Endothelial cell of umbilical vein (primary cell): ENCODE results near the gene P2RY2. TPM values are rescaled to one million over a fixed set of nuclear protein-coding genes. Genes with fewer than 3 reads are reported as not detected.

Source experiments
- BruUV-seq: library from RNA; stranded (reverse); fragments of 400-500 nt; replicated peaks from 2 replicates; lab custom pipeline; 2021; lab: Mats Ljungman, UMichigan
- CTCF ChIA-PET: fragments of 300-600, 350-600 bp; sonication (Branson Sonifier 250); formaldehyde crosslinking; loops from one replicate; lab custom pipeline; 2021; ENCODE audit warnings: antibody characterized with exemption, inconsistent platforms; lab: Charles Lee
- POLR2A ChIA-PET: fragments of 300-600, 350-600 bp; sonication (Branson Sonifier 250); formaldehyde crosslinking; loops from one replicate; lab custom pipeline; 2021; ENCODE audit warnings: antibody characterized with exemption, inconsistent platforms; lab: Charles Lee
- DNase-seq: peaks from one replicate; pipeline ENCODE4 v3.0.0-alpha.2; 2011; ENCODE audit warnings: low read depth, low spot score
- FAIRE-seq: peaks from 2 replicates; lab custom pipeline; 2011; peaks lifted over from hg19 to GRCh38; lab: Jason Lieb, UNC
- H2AFZ ChIP-seq: 2 replicates; pipeline ENCODE4 v1.6.0; 2012; ENCODE audit warnings: low read depth, low read length, control low read depth, inconsistent platforms
- H3K27ac ChIP-seq: 2 replicates; pipeline ENCODE4 v1.5.1; 2011; ENCODE audit warnings: low read depth, mild to moderate bottlenecking, control low read depth, low read length, moderate library complexity; ENCODE audit not compliant: insufficient read depth
- H3K27me3 ChIP-seq, 2 experiments: 2 replicates each; pipeline versions ENCODE4 v1.6.0 to v1.6.1; 2011; ENCODE audit warnings: low read length in 2 of 2, mixed read lengths in 1 of 2; ENCODE audit not compliant: control insufficient read depth in 2 of 2, insufficient read depth in 2 of 2
- H3K36me3 ChIP-seq, 2 experiments: 2 replicates in 1 of 2; 3 replicates in 1 of 2; pipeline ENCODE4 v1.5.1; 2011; ENCODE audit warnings: low read length in 2 of 2, mild to moderate bottlenecking in 1 of 2, moderate library complexity in 1 of 2; ENCODE audit not compliant: control insufficient read depth in 2 of 2, insufficient read depth in 2 of 2; ENCODE audit errors: extremely low read depth in 1 of 2
- H3K4me1 ChIP-seq: 3 replicates; pipeline ENCODE4 v1.5.1; 2011; ENCODE audit warnings: mild to moderate bottlenecking, low read length; ENCODE audit not compliant: control insufficient read depth, insufficient read depth; ENCODE audit errors: extremely low read depth
- H3K4me2 ChIP-seq: 2 replicates; pipeline ENCODE4 v1.6.1; 2011; ENCODE audit warnings: low read length, control low read depth, mixed read lengths; ENCODE audit not compliant: insufficient read depth
- H3K4me3 ChIP-seq, 3 experiments: fragments of 200-600 bp in 1 of 3; sonication (generic), shearing (Covaris generic) in 1 of 3; replicated peaks in 1 of 3; 2 replicates each; pipeline ENCODE4 v1.5.1; 2011 to 2016; ENCODE audit warnings: control low read depth in 3 of 3, low read length in 3 of 3, mild to moderate bottlenecking in 2 of 3, inconsistent platforms in 1 of 3, low read depth in 1 of 3, moderate library complexity in 1 of 3; ENCODE audit not compliant: insufficient read depth in 1 of 3
- H3K79me2 ChIP-seq: 2 replicates; pipeline ENCODE4 v1.6.0; 2012; ENCODE audit warnings: low read length, inconsistent platforms; ENCODE audit not compliant: control insufficient read depth, insufficient read depth
- H3K9ac ChIP-seq: replicated peaks from 2 replicates; pipeline ENCODE3; 2011; ENCODE audit warnings: low read length, control low read depth; ENCODE audit not compliant: insufficient read depth; ENCODE audit errors: extremely low read depth
- H3K9me1 ChIP-seq: replicated peaks from 3 replicates; pipeline ENCODE4 v1.6.0; 2011; ENCODE audit warnings: mild to moderate bottlenecking, low read length; ENCODE audit not compliant: control insufficient read depth, insufficient read depth; ENCODE audit errors: extremely low read depth
- H3K9me3 ChIP-seq: replicated peaks from 2 replicates; pipeline ENCODE4 v1.5.1; 2012; ENCODE audit warnings: low read length, inconsistent platforms; ENCODE audit not compliant: control insufficient read depth, insufficient read depth
- H4K20me1 ChIP-seq: replicated peaks from 2 replicates; pipeline ENCODE3; 2011; ENCODE audit warnings: mild to moderate bottlenecking, low read length; ENCODE audit not compliant: control insufficient read depth, insufficient read depth; ENCODE audit errors: extremely low read depth
- CTCF ChIP-seq, 2 donors: IDR thresholded peaks; 1 replicate in 1 of 2; 2 replicates in 1 of 2; pipeline ENCODE4 v1.5.1; 2011; ENCODE audit warnings: low read length in 2 of 2, mild to moderate bottlenecking in 2 of 2, moderate library complexity in 2 of 2, control low read depth in 1 of 2, inconsistent platforms in 1 of 2, low read depth in 1 of 2; ENCODE audit not compliant: insufficient read depth in 1 of 2; ENCODE audit errors: extremely low read depth in 1 of 2
- EZH2 ChIP-seq: IDR thresholded peaks from 2 replicates; pipeline ENCODE4 v1.6.1; 2012; ENCODE audit warnings: borderline replicate concordance, low read depth, mild to moderate bottlenecking, moderate library complexity, low read length, inconsistent platforms; ENCODE audit not compliant: severe bottlenecking
- FOS ChIP-seq: IDR thresholded peaks from 2 replicates; pipeline ENCODE4 v1.6.1; 2011; ENCODE audit warnings: mild to moderate bottlenecking, low read length, moderate library complexity, borderline replicate concordance; ENCODE audit not compliant: insufficient read depth
- GATA2 ChIP-seq: IDR thresholded peaks from 2 replicates; pipeline ENCODE4 v1.7.0; 2011; ENCODE audit warnings: low read depth, mild to moderate bottlenecking, moderate library complexity, mixed read lengths, low read length; ENCODE audit not compliant: insufficient read length, insufficient read depth
- JUN ChIP-seq: IDR thresholded peaks from 2 replicates; pipeline ENCODE4 v1.6.1; 2011; ENCODE audit warnings: borderline replicate concordance, low read depth; ENCODE audit not compliant: insufficient read length, insufficient read depth
- MYC ChIP-seq: IDR thresholded peaks from one replicate; pipeline ENCODE4 v1.6.1; 2011; ENCODE audit warnings: mild to moderate bottlenecking, low read depth, low read length
- POLR2A ChIP-seq: IDR thresholded peaks from 2 replicates; pipeline ENCODE4 v1.6.1; 2012; ENCODE audit warnings: low read depth, mild to moderate bottlenecking, control low read depth, low read length
- POLR2AphosphoS5 ChIP-seq: IDR thresholded peaks from 2 replicates; pipeline ENCODE4 v1.6.1; 2012; ENCODE audit warnings: low read depth, mild to moderate bottlenecking, control low read depth, low read length, moderate library complexity; ENCODE audit not compliant: insufficient read depth
- dilution Hi-C: fragments of 300-500 bp; cut with MboI; formaldehyde crosslinking; loops from one replicate; pipeline ENCODE4 v1.15.0; 2019; ENCODE audit warnings: low sequenced_read_pairs; ENCODE audit not compliant: extremely low pct_ligation_motif_present
- intact Hi-C: fragments of 100-400 bp; cut with micrococcal nuclease; formaldehyde crosslinking; loops from one replicate; pipeline ENCODE4 v1.10.0; 2022
- polyA plus RNA-seq, 4 experiments: library from polyadenylated mRNA; depleted of rRNA in 3 of 4; stranded (reverse) in 3 of 4; unstranded in 1 of 4; fragments of >200 nt; gene quantifications; 2 replicates each; pipeline versions ENCODE4 v1.2.1 to v1.2.3, GENCODE V29; 2011 to 2012; ENCODE audit warnings: missing spikeins in 1 of 4
- total RNA-seq: library from RNA; stranded (reverse); gene quantifications from 2 replicates; pipeline ENCODE4 v1.2.3, GENCODE V29; 2021
- TF ChIP-seq, protein P1 (sequence below): IDR thresholded peaks from 2 replicates; pipeline ENCODE4 v1.6.1; 2011; ENCODE audit not compliant: insufficient read depth, insufficient read length

The P2RY2 gene
- total and polyA plus RNA-seq, 2 donors (not counting 3 experiments of a cell fraction or from before 2014, with no cell fraction given) = 4.8 to 5.6 TPM

GRCh38 chr11:73185680-73186293, 32.3 kb upstream of the P2RY2 start:
- no peaks in the 10 kb centered on the region for H4K20me1 ChIP-seq
- H3K79me2 ChIP-seq = no peaks in the 10 kb centered on the region
- BruUV-seq = no TSS peak
- H3K4me1 ChIP-seq = peaks cover 23% of the 10 kb centered on the region
- H3K9ac ChIP-seq = no peak overlapping the region
- H3K9me1 ChIP-seq = no peaks in the 10 kb centered on the region
- peak overlapping the region; percentile 53 for H3K27ac ChIP-seq
- intact Hi-C loops (loop anchor here (1.0 kb wide), 8 partner anchors 8 to 208 kb away; partner anchors contain the start of gene P2RY2), dilution Hi-C loops (no loop called here)
- DNase-seq (peak; percentile 57), FAIRE-seq (peak; percentile 99)
- CTCF ChIA-PET = interaction anchor here (0.6 to 5.1 kb wide), 32 partner anchors 8 to 1033 kb away, joined by 3 to 110 read pairs (median 6); partner anchors contain the start of genes FCHSD2 and P2RY2
- peak overlapping the region; percentile 26 for H3K4me2 ChIP-seq
- no peaks in the 10 kb centered on the region for H3K27me3 ChIP-seq
- POLR2A ChIA-PET = interaction anchor here (0.6 to 1.2 kb wide), 3 partner anchors 8 to 103 kb away, joined by 3 to 4 read pairs (median 3); no protein-coding TSS in a partner anchor
- TF ChIP-seq, protein P1, sequence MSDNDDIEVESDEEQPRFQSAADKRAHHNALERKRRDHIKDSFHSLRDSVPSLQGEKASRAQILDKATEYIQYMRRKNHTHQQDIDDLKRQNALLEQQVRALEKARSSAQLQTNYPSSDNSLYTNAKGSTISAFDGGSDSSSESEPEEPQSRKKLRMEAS = peak; percentile 16
- no peak for TF ChIP-seq CTCF (IDR thresholded peaks at IDR 0.05; ENCODE audit: extremely low read depth in 1 of 2, insufficient read depth in 1 of 2, low read depth in 1 of 2, low read length in 2 of 2)
- TF ChIP-seq FOS = peak; percentile 96
- peak; percentile 93 for TF ChIP-seq POLR2AphosphoS5
- no peak for TF ChIP-seq EZH2
- peak; percentile 69 for TF ChIP-seq MYC
- TF ChIP-seq GATA2 = peak; percentile 33
- peak; percentile 53 for TF ChIP-seq JUN
- peak; percentile 66 for TF ChIP-seq POLR2A
- no peaks in the 10 kb centered on the region for H3K9me3 ChIP-seq
- H2AFZ ChIP-seq = peak overlapping the region; percentile 42
- no peaks in the 10 kb centered on the region for H3K36me3 ChIP-seq
- H3K4me3 ChIP-seq = no peak overlapping the region
